SU-DHL-6 (cell line): ENCODE data around the gene NRL.

Source experiments
- EZH2phosphoT487 ChIP-seq: fragments of 200-600 bp; sonication (generic), shearing (Covaris generic); conservative IDR thresholded peaks from 2 replicates; pipeline ENCODE4 v1.6.1; 2018; ENCODE audit warnings: mild to moderate bottlenecking, antibody characterized with exemption, low read length, moderate library complexity, mixed read lengths
- TF ChIP-seq, protein P1 (sequence below): fragments of 200-600 bp; sonication (generic); IDR thresholded peaks from one replicate; pipeline ENCODE4 v1.5.1; 2017; ENCODE audit warnings: antibody characterized with exemption, mild to moderate bottlenecking, low read length, moderate library complexity; ENCODE audit not compliant: insufficient read depth, poor library complexity, severe bottlenecking

DNA sequence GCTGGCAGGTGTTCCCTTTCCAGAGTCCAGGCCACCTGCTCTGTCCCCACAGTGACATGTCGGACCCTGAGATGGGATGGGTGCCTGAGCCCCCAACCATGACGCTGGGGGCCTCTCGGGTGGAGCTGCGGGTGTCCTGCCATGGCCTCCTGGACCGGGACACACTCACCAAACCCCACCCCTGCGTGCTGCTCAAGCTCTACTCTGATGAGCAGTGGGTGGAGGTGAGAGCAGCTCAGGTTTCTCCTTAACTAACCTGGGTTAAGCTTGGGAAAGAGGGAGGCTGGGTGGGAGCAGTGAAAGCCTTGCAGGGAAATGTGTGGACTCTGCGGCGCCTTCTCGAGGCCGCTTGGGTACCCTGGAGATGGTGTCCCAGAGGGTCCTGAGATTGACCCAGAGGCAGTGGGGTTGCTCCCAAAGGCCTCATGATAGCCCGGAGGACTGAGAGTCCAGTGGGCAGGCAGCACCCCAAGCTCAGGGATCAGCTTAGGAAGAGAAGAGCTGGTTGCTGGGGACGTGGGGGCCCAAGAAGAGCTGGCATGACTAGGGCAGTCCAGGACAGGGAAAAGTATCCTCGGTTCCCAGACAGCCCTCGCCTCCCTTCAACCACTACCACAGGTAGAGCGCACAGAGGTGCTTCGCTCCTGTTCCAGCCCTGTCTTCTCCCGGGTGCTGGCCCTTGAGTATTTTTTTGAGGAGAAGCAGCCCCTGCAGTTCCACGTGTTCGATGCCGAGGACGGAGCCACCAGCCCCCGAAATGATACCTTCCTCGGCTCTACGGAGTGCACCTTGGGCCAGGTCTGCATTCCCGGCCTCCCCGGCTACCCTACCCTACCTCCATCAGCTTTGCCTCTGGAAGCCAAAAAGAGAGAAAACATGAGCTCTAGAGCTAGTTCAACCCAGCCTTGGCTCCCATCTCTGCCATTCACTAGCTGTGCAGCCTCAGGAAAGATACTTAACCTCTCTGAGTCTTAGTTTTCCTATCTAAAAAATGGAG is 41.6 kb downstream of the NRL start:
- TF ChIP-seq, protein P1, sequence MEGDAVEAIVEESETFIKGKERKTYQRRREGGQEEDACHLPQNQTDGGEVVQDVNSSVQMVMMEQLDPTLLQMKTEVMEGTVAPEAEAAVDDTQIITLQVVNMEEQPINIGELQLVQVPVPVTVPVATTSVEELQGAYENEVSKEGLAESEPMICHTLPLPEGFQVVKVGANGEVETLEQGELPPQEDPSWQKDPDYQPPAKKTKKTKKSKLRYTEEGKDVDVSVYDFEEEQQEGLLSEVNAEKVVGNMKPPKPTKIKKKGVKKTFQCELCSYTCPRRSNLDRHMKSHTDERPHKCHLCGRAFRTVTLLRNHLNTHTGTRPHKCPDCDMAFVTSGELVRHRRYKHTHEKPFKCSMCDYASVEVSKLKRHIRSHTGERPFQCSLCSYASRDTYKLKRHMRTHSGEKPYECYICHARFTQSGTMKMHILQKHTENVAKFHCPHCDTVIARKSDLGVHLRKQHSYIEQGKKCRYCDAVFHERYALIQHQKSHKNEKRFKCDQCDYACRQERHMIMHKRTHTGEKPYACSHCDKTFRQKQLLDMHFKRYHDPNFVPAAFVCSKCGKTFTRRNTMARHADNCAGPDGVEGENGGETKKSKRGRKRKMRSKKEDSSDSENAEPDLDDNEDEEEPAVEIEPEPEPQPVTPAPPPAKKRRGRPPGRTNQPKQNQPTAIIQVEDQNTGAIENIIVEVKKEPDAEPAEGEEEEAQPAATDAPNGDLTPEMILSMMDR, result no peak
- TF ChIP-seq EZH2phosphoT487, result no peak
